Measurements from ENCODE around the gene RFTN2.
A peak's percentile ranks its signal among the peaks of the same experiment; 100 is the strongest.
"Not testable (repeated sequence)": the region's sequence is repeated elsewhere in the genome, so short reads cannot be mapped to it uniquely, and the experiment has no call there.

RFTN2 gene

GRCh38 chr2:197604117-197604860, 71.1 kb downstream of the RFTN2 start:
- DNase-seq (ENCODE audit: low read depth) = no peak

- no peak for DNase-seq (ENCODE audit: low read depth)
Observed at GRCh38 chr2:197601726-197602125, 73.7 kb downstream of the RFTN2 start.

GRCh38 chr2:197600306-197600705, 75.1 kb downstream of the RFTN2 start:
- no peak for DNase-seq (ENCODE audit: low read depth)

- peak; percentile 72 for DNase-seq (ENCODE audit: low read depth)
Observed at GRCh38 chr2:197599285-197599965, 76.0 kb downstream of the RFTN2 start.

GRCh38 chr2:197598450-197598849, 76.9 kb downstream of the RFTN2 start:
- no peak for DNase-seq (ENCODE audit: low read depth)

- no peak for DNase-seq (ENCODE audit: low read depth)
Observed at GRCh38 chr2:197597166-197597565, 78.2 kb downstream of the RFTN2 start.

GRCh38 chr2:197596766-197597165, 78.6 kb downstream of the RFTN2 start:
- DNase-seq (ENCODE audit: low read depth) = no peak

- no peak for DNase-seq (ENCODE audit: low read depth)
Observed at GRCh38 chr2:197591339-197592072, 83.9 kb downstream of the RFTN2 start.

GRCh38 chr2:197587255-197587654, 88.1 kb downstream of the RFTN2 start:
- DNase-seq (ENCODE audit: low read depth) = not testable (repeated sequence)

- DNase-seq (ENCODE audit: low read depth) = not testable (repeated sequence)
Observed at GRCh38 chr2:197580166-197580565, 95.2 kb downstream of the RFTN2 start.

- not testable (repeated sequence) for DNase-seq (ENCODE audit: low read depth)
Observed at GRCh38 chr2:197578294-197578693, 97.1 kb downstream of the RFTN2 start.

GRCh38 chr2:197577446-197577845, 97.9 kb downstream of the RFTN2 start:
- DNase-seq (ENCODE audit: low read depth) = no peak

GRCh38 chr2:197576631-197577030, 98.8 kb downstream of the RFTN2 start:
- peak; percentile 96 for DNase-seq (ENCODE audit: low read depth)

- DNase-seq (ENCODE audit: low read depth) = peak; percentile 91
Observed at GRCh38 chr2:197575987-197576386, 99.4 kb downstream of the RFTN2 start.

- no peak for DNase-seq (ENCODE audit: low read depth)
Observed at GRCh38 chr2:197573608-197574007, 101.8 kb downstream of the RFTN2 start.

- peak; percentile 47 for DNase-seq (ENCODE audit: low read depth)
Observed at GRCh38 chr2:197571627-197572271, 103.6 kb downstream of the RFTN2 start.

- DNase-seq (ENCODE audit: low read depth) = no peak
Observed at GRCh38 chr2:197560146-197560665, 115.2 kb downstream of the RFTN2 start.

- DNase-seq (ENCODE audit: low read depth) = no peak
Observed at GRCh38 chr2:197559681-197560080, 115.7 kb downstream of the RFTN2 start.

- DNase-seq (ENCODE audit: low read depth) = no peak
Observed at GRCh38 chr2:197558393-197558792, 117.0 kb downstream of the RFTN2 start.

- DNase-seq (ENCODE audit: low read depth) = peak; percentile 41
Observed at GRCh38 chr2:197556456-197556855, 118.9 kb downstream of the RFTN2 start.

GRCh38 chr2:197555467-197555866, 119.9 kb downstream of the RFTN2 start:
- DNase-seq (ENCODE audit: low read depth) = no peak

GRCh38 chr2:197551260-197551659, 124.1 kb downstream of the RFTN2 start:
- DNase-seq (ENCODE audit: low read depth) = not testable (repeated sequence)

Data from iris pigment epithelial cell (primary cell).